DOHH2 (cell line): ENCODE data around the gene FRK.
A peak's percentile ranks its signal among the peaks of the same experiment; 100 is the strongest.

Experiments
- H3F3A ChIP-seq: fragments of 200-600 bp; sonication (generic), shearing (Covaris generic); 2 replicates; pipeline ENCODE4 v1.6.0; 2016; ENCODE audit warnings: antibody characterized with exemption, mild to moderate bottlenecking; ENCODE audit not compliant: control insufficient read depth, insufficient read depth
- H3K27ac ChIP-seq: fragments of 200-600 bp; sonication (generic); 2 replicates; pipeline ENCODE4 v1.5.1; 2014; ENCODE audit warnings: low read depth, mild to moderate bottlenecking, low read length, moderate library complexity
- H3K27me3 ChIP-seq: fragments of 200-600 bp; sonication (generic); 2 replicates; pipeline ENCODE4 v1.6.1; 2014; ENCODE audit warnings: mild to moderate bottlenecking, low read length, mixed read lengths; ENCODE audit not compliant: control insufficient read depth
- H3K36me3 ChIP-seq: fragments of 200-600 bp; sonication (generic); 2 replicates; pipeline ENCODE4 v1.6.1; 2014; ENCODE audit warnings: mild to moderate bottlenecking, low read length, moderate library complexity, mixed read lengths; ENCODE audit not compliant: control insufficient read depth
- H3K4me1 ChIP-seq: fragments of 200-600 bp; sonication (generic); 2 replicates; pipeline ENCODE4 v1.6.1; 2014; ENCODE audit warnings: mild to moderate bottlenecking, low read length, mixed read lengths; ENCODE audit not compliant: control insufficient read depth
- H3K4me2 ChIP-seq: fragments of 200-600 bp; sonication (generic); 2 replicates; pipeline ENCODE4 v1.6.0; 2014; ENCODE audit warnings: mild to moderate bottlenecking, low read length, moderate library complexity
- H3K4me3 ChIP-seq: fragments of 200-600 bp; sonication (generic); 2 replicates; pipeline ENCODE4 v1.5.1; 2014; ENCODE audit warnings: mild to moderate bottlenecking, low read length, mixed read lengths
- H3K79me2 ChIP-seq: fragments of 200-600 bp; sonication (generic); 2 replicates; pipeline ENCODE4 v1.6.1; 2014; ENCODE audit warnings: mild to moderate bottlenecking, low read length, mixed read lengths; ENCODE audit not compliant: control insufficient read depth
- H3K9me2 ChIP-seq: fragments of 200-600 bp; sonication (generic); replicated peaks from 2 replicates; pipeline ENCODE4 v1.6.1; 2014; ENCODE audit warnings: mild to moderate bottlenecking, low read length, mixed read lengths; ENCODE audit not compliant: control insufficient read depth
- H3K9me3 ChIP-seq: fragments of 200-600 bp; sonication (generic); 2 replicates; pipeline ENCODE4 v1.6.1; 2014; ENCODE audit warnings: antibody characterized with exemption, low read length, mixed read lengths; ENCODE audit not compliant: control insufficient read depth, insufficient read depth
- H4K20me1 ChIP-seq: fragments of 200-600 bp; sonication (generic); 2 replicates; pipeline ENCODE4 v1.6.0; 2014; ENCODE audit warnings: low read depth, mild to moderate bottlenecking, antibody characterized with exemption, low read length, moderate library complexity; ENCODE audit not compliant: control insufficient read depth, insufficient read depth
- CTCF ChIP-seq: fragments of 200-600 bp; sonication (generic); IDR thresholded peaks from one replicate; pipeline ENCODE4 v1.5.1; 2014; ENCODE audit warnings: antibody characterized with exemption, mild to moderate bottlenecking, low read depth, low read length; ENCODE audit not compliant: poor library complexity, severe bottlenecking
- EZH2phosphoT487 ChIP-seq: fragments of 200-600 bp; sonication (generic); IDR thresholded peaks from 2 replicates; pipeline ENCODE4 v1.6.1; 2017; ENCODE audit warnings: borderline replicate concordance, mild to moderate bottlenecking, antibody characterized with exemption, low read length, moderate library complexity, mixed read lengths

FRK gene

GRCh38 chr6:115896538-115897129, 164.1 kb downstream of the FRK start:
- H3K9me2 ChIP-seq, result no peaks in the 10 kb centered on the region

DNA sequence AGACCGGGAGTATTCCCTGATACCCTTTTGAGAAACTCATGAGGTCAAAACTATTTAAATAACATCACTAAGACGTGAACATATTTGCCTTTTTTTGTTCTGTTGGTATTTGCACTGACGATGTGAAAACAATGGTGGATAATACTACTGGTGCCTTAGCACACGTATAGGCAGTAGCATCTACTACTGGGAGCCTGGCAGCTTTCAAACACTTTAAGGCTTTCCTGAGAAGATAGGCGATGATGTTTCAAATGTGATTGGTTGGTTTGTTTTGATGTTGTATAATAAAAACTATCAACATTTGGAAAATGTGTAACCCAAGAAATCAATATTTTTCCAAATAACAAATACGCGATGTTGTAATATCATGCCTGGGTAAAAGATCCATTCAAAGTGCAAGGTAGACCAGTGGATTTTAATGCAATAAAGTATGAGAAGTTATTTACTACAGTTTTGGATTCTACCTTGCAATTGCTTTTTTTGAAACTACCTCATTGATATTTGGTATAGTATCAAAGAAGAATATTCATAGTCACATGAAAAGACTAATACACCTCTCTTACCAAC, 166.2 kb downstream of the FRK start:
- no peak overlapping the region for H3K4me2 ChIP-seq
- H3K9me3 ChIP-seq, result no peaks in the 10 kb centered on the region
- H4K20me1 ChIP-seq, result no peaks in the 10 kb centered on the region
- no peak overlapping the region for H3K27ac ChIP-seq
- H3K79me2 ChIP-seq, result no peaks in the 10 kb centered on the region
- H3K36me3 ChIP-seq, result no peaks in the 10 kb centered on the region
- no peaks in the 10 kb centered on the region for H3K9me2 ChIP-seq
- TF ChIP-seq EZH2phosphoT487 (no peak), CTCF (no peak)
- no peaks in the 10 kb centered on the region for H3F3A ChIP-seq
- H3K4me3 ChIP-seq, result no peak overlapping the region
- no peaks in the 10 kb centered on the region for H3K27me3 ChIP-seq
- H3K4me1 ChIP-seq, result no peaks in the 10 kb centered on the region

More at GRCh38 chr6:115896538-115897129, 164.1 kb downstream of the FRK start:
- Histone ChIP-seq H3K4me1 (no peaks in the 10 kb centered on the region), H3K9me3 (no peaks in the 10 kb centered on the region), H3K4me2 (no peak overlapping the region), H3K27me3 (no peaks in the 10 kb centered on the region), H4K20me1 (no peaks in the 10 kb centered on the region), H3K79me2 (no peaks in the 10 kb centered on the region), H3K27ac (no peak overlapping the region), H3K4me3 (no peak overlapping the region), H3K36me3 (no peaks in the 10 kb centered on the region), H3F3A (no peaks in the 10 kb centered on the region)
- TF ChIP-seq EZH2phosphoT487 (no peak), CTCF (peak; percentile 75)

GRCh38 chr6:115891750-115892149, 168.9 kb downstream of the FRK start:
- no peaks in the 10 kb centered on the region for H3K9me3 ChIP-seq
- H4K20me1 ChIP-seq, result no peaks in the 10 kb centered on the region
- no peaks in the 10 kb centered on the region for H3K9me2 ChIP-seq
- TF ChIP-seq EZH2phosphoT487, result no peak
- no peak for TF ChIP-seq CTCF
- H3F3A ChIP-seq, result no peaks in the 10 kb centered on the region
- H3K4me1 ChIP-seq, result no peaks in the 10 kb centered on the region
- no peaks in the 10 kb centered on the region for H3K79me2 ChIP-seq
- no peaks in the 10 kb centered on the region for H3K36me3 ChIP-seq
- H3K27me3 ChIP-seq, result no peaks in the 10 kb centered on the region
- H3K4me3 ChIP-seq, result no peak overlapping the region
- H3K27ac ChIP-seq, result no peak overlapping the region
- no peak overlapping the region for H3K4me2 ChIP-seq
